Measurements from ENCODE around the gene AFP. TPM values are rescaled to one million over a fixed set of nuclear protein-coding genes. Genes with fewer than 3 reads are reported as not detected.

AFP gene
- total RNA-seq, 2 donors from 2014 or later = not detected

GRCh38 chr4:73396304-73396703 is 39.7 kb upstream of the AFP start:
- DNase-seq (ENCODE audit: low spot score) = no peak
- H3K27me3 ChIP-seq = no peaks in the 10 kb centered on the region

GRCh38 chr4:73396993-73397972 is 38.7 kb upstream of the AFP start:
- Histone ChIP-seq H3K27ac (no peak overlapping the region), H3K9me3 (no peaks in the 10 kb centered on the region), H3K4me1 (no peaks in the 10 kb centered on the region), H3K4me3 (no peak overlapping the region), H3K36me3 (no peaks in the 10 kb centered on the region), H3K27me3 (no peaks in the 10 kb centered on the region)
- TF ChIP-seq, protein P1, sequence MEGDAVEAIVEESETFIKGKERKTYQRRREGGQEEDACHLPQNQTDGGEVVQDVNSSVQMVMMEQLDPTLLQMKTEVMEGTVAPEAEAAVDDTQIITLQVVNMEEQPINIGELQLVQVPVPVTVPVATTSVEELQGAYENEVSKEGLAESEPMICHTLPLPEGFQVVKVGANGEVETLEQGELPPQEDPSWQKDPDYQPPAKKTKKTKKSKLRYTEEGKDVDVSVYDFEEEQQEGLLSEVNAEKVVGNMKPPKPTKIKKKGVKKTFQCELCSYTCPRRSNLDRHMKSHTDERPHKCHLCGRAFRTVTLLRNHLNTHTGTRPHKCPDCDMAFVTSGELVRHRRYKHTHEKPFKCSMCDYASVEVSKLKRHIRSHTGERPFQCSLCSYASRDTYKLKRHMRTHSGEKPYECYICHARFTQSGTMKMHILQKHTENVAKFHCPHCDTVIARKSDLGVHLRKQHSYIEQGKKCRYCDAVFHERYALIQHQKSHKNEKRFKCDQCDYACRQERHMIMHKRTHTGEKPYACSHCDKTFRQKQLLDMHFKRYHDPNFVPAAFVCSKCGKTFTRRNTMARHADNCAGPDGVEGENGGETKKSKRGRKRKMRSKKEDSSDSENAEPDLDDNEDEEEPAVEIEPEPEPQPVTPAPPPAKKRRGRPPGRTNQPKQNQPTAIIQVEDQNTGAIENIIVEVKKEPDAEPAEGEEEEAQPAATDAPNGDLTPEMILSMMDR (IDR thresholded peaks at IDR 0.05) = no peak
- DNase-seq (ENCODE audit: low spot score) = no peak

More at GRCh38 chr4:73396304-73396703, 39.7 kb upstream of the AFP start:
- no peaks in the 10 kb centered on the region for H3K9me3 ChIP-seq
- TF ChIP-seq, protein P1 (IDR thresholded peaks at IDR 0.05) = no peak
- H3K4me1 ChIP-seq = no peaks in the 10 kb centered on the region
- no peak overlapping the region for H3K4me3 ChIP-seq
- no peak overlapping the region for H3K27ac ChIP-seq
- H3K36me3 ChIP-seq = no peaks in the 10 kb centered on the region

DNA sequence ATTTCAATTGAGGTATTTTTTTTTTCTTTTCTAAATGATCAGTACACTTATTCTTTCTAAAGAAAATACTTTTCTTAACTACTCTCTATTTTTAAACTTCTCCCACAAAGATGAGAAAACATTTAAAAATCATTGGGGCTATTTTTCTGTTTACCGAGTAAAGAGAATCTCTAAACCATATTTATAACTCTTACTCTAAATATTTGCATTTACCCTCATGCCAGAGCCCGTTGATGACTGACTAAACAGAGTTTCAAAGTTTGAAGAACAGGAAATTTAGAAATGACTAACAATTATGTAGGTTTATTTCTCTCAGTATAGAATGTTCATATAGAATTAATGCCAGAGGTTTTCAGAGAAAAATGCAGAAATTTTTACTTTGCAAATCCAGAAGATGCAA is 34.6 kb upstream of the AFP start:
- no peak overlapping the region for H3K27ac ChIP-seq
- TF ChIP-seq, protein P1 (IDR thresholded peaks at IDR 0.05) = no peak
- H3K36me3 ChIP-seq = no peaks in the 10 kb centered on the region
- DNase-seq (ENCODE audit: low spot score) = no peak
- H3K4me1 ChIP-seq = no peaks in the 10 kb centered on the region
- H3K4me3 ChIP-seq = no peak overlapping the region
- H3K9me3 ChIP-seq = no peaks in the 10 kb centered on the region
- no peaks in the 10 kb centered on the region for H3K27me3 ChIP-seq

DNA sequence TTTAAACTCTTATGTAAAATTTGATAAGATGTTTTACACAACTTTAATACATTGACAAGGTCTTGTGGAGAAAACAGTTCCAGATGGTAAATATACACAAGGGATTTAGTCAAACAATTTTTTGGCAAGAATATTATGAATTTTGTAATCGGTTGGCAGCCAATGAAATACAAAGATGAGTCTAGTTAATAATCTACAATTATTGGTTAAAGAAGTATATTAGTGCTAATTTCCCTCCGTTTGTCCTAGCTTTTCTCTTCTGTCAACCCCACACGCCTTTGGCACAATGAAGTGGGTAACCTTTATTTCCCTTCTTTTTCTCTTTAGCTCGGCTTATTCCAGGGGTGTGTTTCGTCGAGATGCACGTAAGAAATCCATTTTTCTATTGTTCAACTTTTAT is 32.0 kb upstream of the AFP start, which contains the start of gene ALB:
Gene ALB (plus strand): TSS at position 246 of the 400 bp plus-strand sequence. CDS start 41 bp downstream, at position 287.
- DNase-seq (ENCODE audit: low spot score) = no peak
- H3K27me3 ChIP-seq = no peaks in the 10 kb centered on the region
- H3K4me1 ChIP-seq = no peaks in the 10 kb centered on the region
- H3K9me3 ChIP-seq = no peaks in the 10 kb centered on the region
- TF ChIP-seq, protein P1 (IDR thresholded peaks at IDR 0.05) = no peak
- no peak within 1 kb of the TSS for H3K4me3 ChIP-seq
- H3K36me3 ChIP-seq = no peaks in the 10 kb centered on the region
- no peak within 1 kb of the TSS for H3K27ac ChIP-seq

DNA sequence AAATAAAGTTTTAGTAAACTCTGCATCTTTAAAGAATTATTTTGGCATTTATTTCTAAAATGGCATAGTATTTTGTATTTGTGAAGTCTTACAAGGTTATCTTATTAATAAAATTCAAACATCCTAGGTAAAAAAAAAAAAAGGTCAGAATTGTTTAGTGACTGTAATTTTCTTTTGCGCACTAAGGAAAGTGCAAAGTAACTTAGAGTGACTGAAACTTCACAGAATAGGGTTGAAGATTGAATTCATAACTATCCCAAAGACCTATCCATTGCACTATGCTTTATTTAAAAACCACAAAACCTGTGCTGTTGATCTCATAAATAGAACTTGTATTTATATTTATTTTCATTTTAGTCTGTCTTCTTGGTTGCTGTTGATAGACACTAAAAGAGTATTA is 31.6 kb upstream of the AFP start:
- Histone ChIP-seq H3K36me3 (no peaks in the 10 kb centered on the region), H3K27ac (no peak overlapping the region), H3K9me3 (no peaks in the 10 kb centered on the region), H3K4me3 (no peak overlapping the region), H3K4me1 (no peaks in the 10 kb centered on the region), H3K27me3 (no peaks in the 10 kb centered on the region)
- TF ChIP-seq, protein P1 (IDR thresholded peaks at IDR 0.05) = no peak
- no peak for DNase-seq (ENCODE audit: low spot score)

All from right atrium auricular region (tissue), 2 donors.